Keratinocyte (primary cell): ENCODE measurements around the gene TEX12. TPM values are rescaled to one million over a fixed set of nuclear protein-coding genes. Genes with fewer than 3 reads are reported as not detected.
A peak's percentile ranks its signal among the peaks of the same experiment; 100 is the strongest.

Experiments used
- DNase-seq: peaks from one replicate; pipeline ENCODE4 v3.0.0-alpha.2; 2011; ENCODE audit warnings: low read depth, missing footprints, low spot score
- FAIRE-seq: peaks from 2 replicates; lab custom pipeline; 2011; peaks lifted over from hg19 to GRCh38; lab: Jason Lieb, UNC
- H2AFZ ChIP-seq: 2 replicates; pipeline ENCODE4 v1.6.0; 2012; ENCODE audit warnings: low read length, control low read depth, inconsistent platforms; ENCODE audit not compliant: control insufficient read depth
- H3K27ac ChIP-seq: 2 replicates; pipeline ENCODE4 v1.5.1; 2011; ENCODE audit warnings: low read length; ENCODE audit not compliant: control insufficient read depth, insufficient read depth
- H3K27me3 ChIP-seq: 3 replicates; pipeline ENCODE4 v1.6.0; 2011; ENCODE audit warnings: low read length; ENCODE audit not compliant: control insufficient read depth, insufficient read depth; ENCODE audit errors: extremely low read depth
- H3K36me3 ChIP-seq, 2 experiments: 2 replicates in 1 of 2; 3 replicates in 1 of 2; pipeline ENCODE4 v1.5.1; 2011; ENCODE audit warnings: low read length in 2 of 2, mild to moderate bottlenecking in 1 of 2; ENCODE audit not compliant: control insufficient read depth in 2 of 2, insufficient read depth in 2 of 2; ENCODE audit errors: extremely low read depth in 1 of 2
- H3K4me1 ChIP-seq: 3 replicates; pipeline ENCODE4 v1.5.1; 2011; ENCODE audit warnings: low read length; ENCODE audit not compliant: control insufficient read depth, insufficient read depth; ENCODE audit errors: extremely low read depth
- H3K4me2 ChIP-seq: 3 replicates; pipeline ENCODE4 v1.6.0; 2011; ENCODE audit warnings: low read depth, low read length; ENCODE audit not compliant: control insufficient read depth, insufficient read depth; ENCODE audit errors: extremely low read depth
- H3K4me3 ChIP-seq, 3 experiments: fragments of 200-600 bp in 1 of 3; sonication (generic) in 1 of 3; 2 replicates in 2 of 3; 3 replicates in 1 of 3; pipeline ENCODE4 v1.5.1; 2011 to 2016; ENCODE audit warnings: low read length in 3 of 3, mild to moderate bottlenecking in 3 of 3, control low read depth in 2 of 3, inconsistent platforms in 1 of 3, low read depth in 1 of 3, mixed read lengths in 1 of 3, mixed run types in 1 of 3, moderate library complexity in 1 of 3; ENCODE audit not compliant: control insufficient read depth in 2 of 3, insufficient read depth in 2 of 3; ENCODE audit errors: extremely low read depth in 1 of 3
- H3K79me2 ChIP-seq: 2 replicates; pipeline ENCODE4 v1.6.0; 2012; ENCODE audit warnings: low read length; ENCODE audit not compliant: control insufficient read depth, insufficient read depth
- H3K9ac ChIP-seq: 3 replicates; pipeline ENCODE4 v1.6.0; 2011; ENCODE audit warnings: low read length; ENCODE audit not compliant: control insufficient read depth, insufficient read depth; ENCODE audit errors: extremely low read depth
- H3K9me1 ChIP-seq: 3 replicates; pipeline ENCODE4 v1.6.0; 2011; ENCODE audit warnings: low read length; ENCODE audit not compliant: control insufficient read depth, insufficient read depth; ENCODE audit errors: extremely low read depth
- H3K9me3 ChIP-seq: 2 replicates; pipeline ENCODE4 v1.5.1; 2012; ENCODE audit warnings: low read depth, low read length; ENCODE audit not compliant: control insufficient read depth
- H4K20me1 ChIP-seq: 3 replicates; pipeline ENCODE4 v1.6.0; 2011; ENCODE audit warnings: low read length; ENCODE audit not compliant: control insufficient read depth, insufficient read depth; ENCODE audit errors: extremely low read depth
- CTCF ChIP-seq, 3 experiments: IDR thresholded peaks in 1 of 3; conservative IDR thresholded peaks in 1 of 3; optimal IDR thresholded peaks in 1 of 3; 2 replicates in 2 of 3; 3 replicates in 1 of 3; pipeline versions ENCODE3 to v1.5.1; 2011; ENCODE audit warnings: low read length in 3 of 3, mild to moderate bottlenecking in 3 of 3, moderate library complexity in 2 of 3, control low read depth in 1 of 3, inconsistent platforms in 1 of 3; ENCODE audit not compliant: insufficient read depth in 2 of 3; ENCODE audit errors: extremely low read depth in 1 of 3
- EZH2 ChIP-seq: IDR thresholded peaks from one replicate; pipeline ENCODE4 v1.6.1; 2012; ENCODE audit warnings: inconsistent platforms, mild to moderate bottlenecking, low read length, moderate library complexity
- dilution Hi-C: fragments of 300-500 bp; cut with MboI; formaldehyde crosslinking; loops from one replicate; pipeline ENCODE4 v1.7.0; 2020; ENCODE audit warnings: low sequenced_read_pairs; ENCODE audit not compliant: extremely low pct_ligation_motif_present
- polyA plus RNA-seq, 5 experiments: library from polyadenylated mRNA; depleted of rRNA in 3 of 5; stranded (reverse) in 3 of 5; stranded (forward) in 1 of 5; unstranded in 1 of 5; fragments of >200 nt; gene quantifications; 1 replicate in 1 of 5; 2 replicates in 3 of 5; 3 replicates in 1 of 5; pipeline versions ENCODE4 v1.2.1 to v1.2.3, GENCODE V29; 2011 to 2012; ENCODE audit warnings: missing spikeins in 2 of 5, low read depth in 1 of 5, low replicate concordance in 1 of 5

TEX12 gene
- polyA plus RNA-seq, 1 donor (not counting 4 experiments of a cell fraction or from before 2014, with no cell fraction given): not detected

GRCh38 chr11:112121981-112122615, 45.1 kb upstream of the TEX12 start:
- TF ChIP-seq CTCF (optimal IDR thresholded peaks at IDR 0.05 in 1 of 3, IDR thresholded peaks at IDR 0.05 in 1 of 3, conservative IDR thresholded peaks at IDR 0.05 in 1 of 3; ENCODE audit: extremely low read depth in 1 of 3, insufficient read depth in 2 of 3, low read length in 3 of 3) (no peak), EZH2 (no peak)
- H3K4me2 ChIP-seq: no peak overlapping the region
- H3K9ac ChIP-seq: peak overlapping the region; percentile 13
- peak; percentile 26 for FAIRE-seq
- H3K79me2 ChIP-seq: no peaks in the 10 kb centered on the region
- peak overlapping the region; percentile 14 for H2AFZ ChIP-seq
- H3K27ac ChIP-seq: peak overlapping the region; percentile 46
- no peaks in the 10 kb centered on the region for H3K9me1 ChIP-seq
- no peak overlapping the region for H3K4me3 ChIP-seq
- DNase-seq: no peak
- no peaks in the 10 kb centered on the region for H4K20me1 ChIP-seq
- peaks cover 28% of the 10 kb centered on the region for H3K4me1 ChIP-seq
- no peaks in the 10 kb centered on the region for H3K36me3 ChIP-seq
- dilution Hi-C loops: no loop called here
- H3K27me3 ChIP-seq: no peaks in the 10 kb centered on the region
- H3K9me3 ChIP-seq: no peaks in the 10 kb centered on the region

GRCh38 chr11:112123129-112123528, 44.0 kb upstream of the TEX12 start:
- Histone ChIP-seq H3K9me1 (no peaks in the 10 kb centered on the region), H4K20me1 (no peaks in the 10 kb centered on the region), H3K4me1 (peaks cover 28% of the 10 kb centered on the region), H3K79me2 (no peaks in the 10 kb centered on the region), H3K27ac (no peak overlapping the region), H2AFZ (no peak overlapping the region), H3K36me3 (no peaks in the 10 kb centered on the region), H3K9ac (no peak overlapping the region), H3K27me3 (no peaks in the 10 kb centered on the region), H3K4me3 (no peak overlapping the region), H3K4me2 (no peak overlapping the region), H3K9me3 (no peaks in the 10 kb centered on the region)
- FAIRE-seq (peak; percentile 20), DNase-seq (no peak)
- TF ChIP-seq CTCF (optimal IDR thresholded peaks at IDR 0.05 in 1 of 3, IDR thresholded peaks at IDR 0.05 in 1 of 3, conservative IDR thresholded peaks at IDR 0.05 in 1 of 3; ENCODE audit: extremely low read depth in 1 of 3, insufficient read depth in 2 of 3, low read length in 3 of 3) (no peak), EZH2 (no peak)
- dilution Hi-C loops: no loop called here
